ENCODE results near the gene SMYD3.

GRCh38 chr1:246074421-246074820 lies 432.7 kb downstream of the SMYD3 start:
- TF ChIP-seq CTCF (IDR thresholded peaks at IDR 0.05; ENCODE audit: low read depth, low read length, poor library complexity, severe bottlenecking): no peak
- TF ChIP-seq EZH2phosphoT487 (IDR thresholded peaks at IDR 0.05; ENCODE audit: borderline replicate concordance, low read length): no peak

Data from DOHH2 (cell line).